GM10266 (cell line): ENCODE measurements around the gene EIF5B.
"Not testable (repeated sequence)": the region's sequence is repeated elsewhere in the genome, so short reads cannot be mapped to it uniquely, and the experiment has no call there.

Source experiments
- DNase-seq: peaks from one replicate; pipeline ENCODE4 v3.0.0; 2012; ENCODE audit errors: extremely low spot score
- TF ChIP-seq, protein P1 (sequence below): IDR thresholded peaks from 2 replicates; pipeline ENCODE4 v1.5.1; 2012; ENCODE audit warnings: mild to moderate bottlenecking, low read depth; ENCODE audit not compliant: control insufficient read depth, insufficient read depth; ENCODE audit errors: missing control alignments

EIF5B gene, protein sequence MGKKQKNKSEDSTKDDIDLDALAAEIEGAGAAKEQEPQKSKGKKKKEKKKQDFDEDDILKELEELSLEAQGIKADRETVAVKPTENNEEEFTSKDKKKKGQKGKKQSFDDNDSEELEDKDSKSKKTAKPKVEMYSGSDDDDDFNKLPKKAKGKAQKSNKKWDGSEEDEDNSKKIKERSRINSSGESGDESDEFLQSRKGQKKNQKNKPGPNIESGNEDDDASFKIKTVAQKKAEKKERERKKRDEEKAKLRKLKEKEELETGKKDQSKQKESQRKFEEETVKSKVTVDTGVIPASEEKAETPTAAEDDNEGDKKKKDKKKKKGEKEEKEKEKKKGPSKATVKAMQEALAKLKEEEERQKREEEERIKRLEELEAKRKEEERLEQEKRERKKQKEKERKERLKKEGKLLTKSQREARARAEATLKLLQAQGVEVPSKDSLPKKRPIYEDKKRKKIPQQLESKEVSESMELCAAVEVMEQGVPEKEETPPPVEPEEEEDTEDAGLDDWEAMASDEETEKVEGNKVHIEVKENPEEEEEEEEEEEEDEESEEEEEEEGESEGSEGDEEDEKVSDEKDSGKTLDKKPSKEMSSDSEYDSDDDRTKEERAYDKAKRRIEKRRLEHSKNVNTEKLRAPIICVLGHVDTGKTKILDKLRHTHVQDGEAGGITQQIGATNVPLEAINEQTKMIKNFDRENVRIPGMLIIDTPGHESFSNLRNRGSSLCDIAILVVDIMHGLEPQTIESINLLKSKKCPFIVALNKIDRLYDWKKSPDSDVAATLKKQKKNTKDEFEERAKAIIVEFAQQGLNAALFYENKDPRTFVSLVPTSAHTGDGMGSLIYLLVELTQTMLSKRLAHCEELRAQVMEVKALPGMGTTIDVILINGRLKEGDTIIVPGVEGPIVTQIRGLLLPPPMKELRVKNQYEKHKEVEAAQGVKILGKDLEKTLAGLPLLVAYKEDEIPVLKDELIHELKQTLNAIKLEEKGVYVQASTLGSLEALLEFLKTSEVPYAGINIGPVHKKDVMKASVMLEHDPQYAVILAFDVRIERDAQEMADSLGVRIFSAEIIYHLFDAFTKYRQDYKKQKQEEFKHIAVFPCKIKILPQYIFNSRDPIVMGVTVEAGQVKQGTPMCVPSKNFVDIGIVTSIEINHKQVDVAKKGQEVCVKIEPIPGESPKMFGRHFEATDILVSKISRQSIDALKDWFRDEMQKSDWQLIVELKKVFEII

DNA sequence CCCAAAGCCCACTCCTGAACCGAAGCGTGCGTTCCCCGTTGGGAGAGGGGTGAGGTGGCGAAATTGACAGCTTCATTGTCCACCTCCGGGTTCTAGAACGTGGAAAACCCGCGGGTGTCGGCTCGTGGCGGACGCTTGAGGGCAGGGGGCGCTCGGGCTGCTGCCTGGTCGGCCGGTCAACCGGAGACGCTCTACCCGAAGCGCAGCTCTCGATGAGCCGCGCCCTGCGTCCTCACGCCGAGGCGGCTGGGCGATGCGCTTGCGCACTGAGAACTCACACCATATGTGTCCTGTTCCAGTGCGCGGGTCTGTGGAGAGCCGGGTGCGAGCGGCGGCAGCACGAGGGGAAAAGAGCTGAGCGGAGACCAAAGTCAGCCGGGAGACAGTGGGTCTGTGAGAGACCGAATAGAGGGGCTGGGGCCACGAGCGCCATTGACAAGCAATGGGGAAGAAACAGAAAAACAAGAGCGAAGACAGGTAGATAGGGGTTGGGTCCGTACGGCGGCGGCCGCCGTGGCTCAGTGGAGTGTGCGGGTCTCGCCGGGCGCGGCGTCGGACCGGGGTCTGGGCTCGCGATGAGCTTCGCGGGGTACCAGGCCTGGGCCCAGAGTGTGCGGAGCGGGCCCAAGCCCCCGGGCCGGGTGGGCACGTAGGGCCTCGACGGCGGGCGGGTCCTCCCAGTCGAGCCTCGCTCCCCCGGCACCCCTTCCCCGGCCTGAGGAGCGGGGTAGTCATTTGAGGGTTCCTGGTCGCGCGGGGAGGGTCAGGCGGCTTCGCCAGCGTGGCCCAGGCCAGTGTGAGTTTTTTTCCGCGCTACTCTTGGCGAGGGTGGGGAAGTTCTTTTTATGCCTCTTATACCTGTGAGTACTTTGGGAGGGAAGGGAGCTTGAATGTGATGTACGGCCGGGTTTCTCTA, at the start of gene EIF5B:
TSS of gene EIF5B (plus strand) at position 277 of the 916 bp plus-strand sequence. CDS start at position 443, 166 bp downstream.
- peak; percentile 90 for DNase-seq
- TF ChIP-seq, protein P1, sequence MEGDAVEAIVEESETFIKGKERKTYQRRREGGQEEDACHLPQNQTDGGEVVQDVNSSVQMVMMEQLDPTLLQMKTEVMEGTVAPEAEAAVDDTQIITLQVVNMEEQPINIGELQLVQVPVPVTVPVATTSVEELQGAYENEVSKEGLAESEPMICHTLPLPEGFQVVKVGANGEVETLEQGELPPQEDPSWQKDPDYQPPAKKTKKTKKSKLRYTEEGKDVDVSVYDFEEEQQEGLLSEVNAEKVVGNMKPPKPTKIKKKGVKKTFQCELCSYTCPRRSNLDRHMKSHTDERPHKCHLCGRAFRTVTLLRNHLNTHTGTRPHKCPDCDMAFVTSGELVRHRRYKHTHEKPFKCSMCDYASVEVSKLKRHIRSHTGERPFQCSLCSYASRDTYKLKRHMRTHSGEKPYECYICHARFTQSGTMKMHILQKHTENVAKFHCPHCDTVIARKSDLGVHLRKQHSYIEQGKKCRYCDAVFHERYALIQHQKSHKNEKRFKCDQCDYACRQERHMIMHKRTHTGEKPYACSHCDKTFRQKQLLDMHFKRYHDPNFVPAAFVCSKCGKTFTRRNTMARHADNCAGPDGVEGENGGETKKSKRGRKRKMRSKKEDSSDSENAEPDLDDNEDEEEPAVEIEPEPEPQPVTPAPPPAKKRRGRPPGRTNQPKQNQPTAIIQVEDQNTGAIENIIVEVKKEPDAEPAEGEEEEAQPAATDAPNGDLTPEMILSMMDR = peak; percentile 88

DNA sequence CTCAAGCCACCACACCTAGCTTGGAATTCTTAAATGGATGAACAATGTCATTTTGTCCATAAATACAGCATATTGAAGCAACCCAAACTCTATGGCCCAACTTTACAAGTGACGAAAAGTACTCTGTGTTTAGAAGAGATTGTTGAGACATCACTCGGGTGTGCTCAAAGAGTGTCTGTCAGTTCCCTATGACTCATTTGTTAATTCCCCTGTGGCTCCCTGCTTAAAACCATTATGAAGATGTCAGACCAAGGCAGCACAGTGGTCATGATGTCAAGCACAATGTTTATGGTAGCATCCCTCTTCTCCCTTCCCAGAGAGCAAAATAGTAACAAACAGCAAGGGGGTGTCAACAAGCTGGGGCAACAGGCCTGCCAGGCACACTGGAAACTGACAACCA, 39.2 kb upstream of the EIF5B start:
- TF ChIP-seq, protein P1 = no peak
- no peak for DNase-seq

DNA sequence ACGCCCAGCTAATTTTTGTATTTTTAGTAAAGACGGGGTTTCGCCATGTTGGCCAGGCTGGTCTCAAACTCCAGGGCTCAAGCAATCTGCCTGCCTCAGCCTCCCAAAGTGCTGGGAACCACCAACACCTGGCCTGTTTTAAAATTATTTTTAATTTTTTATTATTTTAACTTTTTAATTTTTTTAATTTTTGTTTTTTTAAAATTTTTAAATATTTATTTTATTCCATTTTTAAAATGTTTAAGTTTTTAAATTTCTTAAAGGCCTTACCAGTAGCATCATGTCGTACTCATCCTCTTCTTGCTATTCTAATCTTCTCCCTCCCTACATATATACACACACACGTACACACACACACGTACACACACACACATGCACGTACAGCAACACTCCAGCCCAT, 37.6 kb upstream of the EIF5B start:
- DNase-seq = no peak
- TF ChIP-seq, protein P1 = no peak

DNA sequence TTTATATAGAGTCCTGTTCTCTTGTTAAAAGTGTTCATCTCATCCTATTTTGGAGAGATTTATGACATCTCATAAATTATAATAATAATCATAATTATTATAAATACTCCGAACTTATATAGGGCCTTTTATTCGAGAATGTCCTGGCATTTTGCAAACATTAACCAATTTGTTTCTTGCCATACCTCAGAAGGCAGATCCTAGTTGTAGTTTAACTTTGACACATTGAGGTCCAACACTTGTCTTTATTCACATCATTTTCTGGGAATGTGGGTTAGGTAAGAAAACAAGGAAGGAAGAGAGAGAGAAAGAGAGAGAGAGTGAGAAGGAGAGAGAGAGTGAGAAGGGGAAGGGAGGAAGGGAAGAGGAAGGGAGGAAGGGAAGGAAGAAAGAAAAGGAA, 36.1 kb upstream of the EIF5B start, which contains the start of gene LYG1:
TSS of gene LYG1 (minus strand) at position 101 of the 400 bp plus-strand sequence. CDS start 5,527 bp downstream, outside the sequence.
- not testable (repeated sequence) for DNase-seq

DNA sequence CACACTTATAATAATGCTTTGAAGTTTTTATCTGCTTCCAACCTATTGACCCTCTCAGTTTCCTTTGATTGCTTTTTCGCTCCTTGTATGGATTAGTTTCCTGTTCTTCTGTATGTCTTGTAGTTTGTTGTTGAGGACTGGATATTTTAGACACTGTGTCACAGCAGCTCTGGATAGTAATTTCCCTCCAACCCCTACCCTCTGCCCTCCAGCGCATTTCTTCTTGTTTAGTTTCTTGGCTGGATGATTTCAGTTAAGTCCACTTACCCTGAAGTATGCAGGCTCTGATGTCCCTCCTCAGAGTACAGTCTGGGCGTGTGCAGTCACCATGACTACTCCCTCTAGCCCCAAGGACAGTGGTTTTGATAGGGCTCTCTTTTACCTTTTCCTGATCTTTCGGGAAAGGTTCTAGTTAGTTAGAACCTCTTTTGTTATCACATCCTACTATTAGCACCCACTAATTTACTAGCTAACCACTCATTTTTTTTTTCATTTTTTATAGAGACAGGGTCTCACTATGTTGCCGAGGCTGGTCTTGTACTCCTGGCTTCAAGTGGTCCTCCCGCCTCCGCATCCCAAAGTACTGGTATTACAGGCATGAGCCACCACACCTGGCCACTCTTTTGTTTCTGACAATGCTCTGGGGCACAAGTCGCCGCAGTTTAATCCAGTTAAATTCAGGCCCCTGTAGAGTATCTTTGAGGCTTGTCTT, 19.9 kb upstream of the EIF5B start:
- no peak for DNase-seq

DNA sequence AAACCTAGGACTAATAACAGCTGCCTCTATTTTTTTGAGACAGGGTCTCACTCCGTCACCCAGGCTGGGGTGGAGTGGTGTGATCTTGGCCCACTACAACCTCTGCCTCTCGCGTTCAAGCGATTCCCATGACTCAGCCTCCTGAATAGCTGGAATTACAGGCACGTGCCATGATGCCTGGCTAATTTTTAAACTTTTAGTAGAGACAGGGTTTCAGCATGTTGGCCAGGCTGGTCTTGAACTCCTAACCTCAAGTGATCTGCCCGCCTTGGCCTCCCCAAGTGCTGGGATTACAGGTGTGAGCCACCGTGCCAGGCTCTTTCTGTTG, 19.4 kb upstream of the EIF5B start:
- DNase-seq = not testable (repeated sequence)

More for the DNA sequence above, 19.9 kb upstream of the EIF5B start:
- TF ChIP-seq, protein P1 = no peak

DNA sequence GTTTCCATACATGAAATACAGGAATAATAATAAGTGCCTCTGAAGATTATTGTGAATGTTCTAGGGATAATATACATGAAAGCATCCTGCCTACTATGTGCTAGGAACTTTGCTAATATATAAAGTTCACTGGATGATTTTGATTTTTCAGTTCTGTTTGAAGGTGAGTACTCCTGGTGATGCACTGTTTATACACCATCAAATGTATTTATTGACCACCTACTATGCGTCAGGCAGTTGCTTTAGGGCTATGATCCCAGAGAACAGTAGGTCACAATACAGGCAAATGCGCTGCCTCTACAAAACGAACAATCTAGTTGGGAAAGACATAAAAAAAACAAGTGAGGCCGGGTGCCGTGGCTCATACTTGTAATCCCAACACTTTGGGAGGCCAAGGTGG, 11.8 kb upstream of the EIF5B start:
- DNase-seq = no peak
- TF ChIP-seq, protein P1 = no peak
